Body of pancreas (tissue), 4 donors: ENCODE measurements around the gene HYAL2.

ENCODE experiments used
- POLR2A ChIP-seq, 3 donors: fragments of 450-650 bp; IDR thresholded peaks; one replicate each; pipeline ENCODE4 v1.6.1; 2016; ENCODE audit warnings: antibody characterized with exemption in 3 of 3, mild to moderate bottlenecking in 2 of 3
- TF ChIP-seq, protein P1 (sequence below), 7 experiments: fragments of 450-650 bp in 4 of 7; fragments of 200-600 bp in 3 of 7; sonication (generic) in 3 of 7; IDR thresholded peaks; one replicate each; pipeline ENCODE4 v1.5.1; 2016 to 2019; ENCODE audit warnings: antibody characterized with exemption in 7 of 7

- TF ChIP-seq, protein P1, sequence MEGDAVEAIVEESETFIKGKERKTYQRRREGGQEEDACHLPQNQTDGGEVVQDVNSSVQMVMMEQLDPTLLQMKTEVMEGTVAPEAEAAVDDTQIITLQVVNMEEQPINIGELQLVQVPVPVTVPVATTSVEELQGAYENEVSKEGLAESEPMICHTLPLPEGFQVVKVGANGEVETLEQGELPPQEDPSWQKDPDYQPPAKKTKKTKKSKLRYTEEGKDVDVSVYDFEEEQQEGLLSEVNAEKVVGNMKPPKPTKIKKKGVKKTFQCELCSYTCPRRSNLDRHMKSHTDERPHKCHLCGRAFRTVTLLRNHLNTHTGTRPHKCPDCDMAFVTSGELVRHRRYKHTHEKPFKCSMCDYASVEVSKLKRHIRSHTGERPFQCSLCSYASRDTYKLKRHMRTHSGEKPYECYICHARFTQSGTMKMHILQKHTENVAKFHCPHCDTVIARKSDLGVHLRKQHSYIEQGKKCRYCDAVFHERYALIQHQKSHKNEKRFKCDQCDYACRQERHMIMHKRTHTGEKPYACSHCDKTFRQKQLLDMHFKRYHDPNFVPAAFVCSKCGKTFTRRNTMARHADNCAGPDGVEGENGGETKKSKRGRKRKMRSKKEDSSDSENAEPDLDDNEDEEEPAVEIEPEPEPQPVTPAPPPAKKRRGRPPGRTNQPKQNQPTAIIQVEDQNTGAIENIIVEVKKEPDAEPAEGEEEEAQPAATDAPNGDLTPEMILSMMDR (IDR thresholded peaks at IDR 0.05), result no peak
- TF ChIP-seq POLR2A (IDR thresholded peaks at IDR 0.05), result peak in 1 of 3 donors; percentile 3
Measured at GRCh38 chr3:50322115-50322385, 495 bp downstream of the HYAL2 start.
